Measurements from ENCODE around the gene ABCA2.

DNA sequence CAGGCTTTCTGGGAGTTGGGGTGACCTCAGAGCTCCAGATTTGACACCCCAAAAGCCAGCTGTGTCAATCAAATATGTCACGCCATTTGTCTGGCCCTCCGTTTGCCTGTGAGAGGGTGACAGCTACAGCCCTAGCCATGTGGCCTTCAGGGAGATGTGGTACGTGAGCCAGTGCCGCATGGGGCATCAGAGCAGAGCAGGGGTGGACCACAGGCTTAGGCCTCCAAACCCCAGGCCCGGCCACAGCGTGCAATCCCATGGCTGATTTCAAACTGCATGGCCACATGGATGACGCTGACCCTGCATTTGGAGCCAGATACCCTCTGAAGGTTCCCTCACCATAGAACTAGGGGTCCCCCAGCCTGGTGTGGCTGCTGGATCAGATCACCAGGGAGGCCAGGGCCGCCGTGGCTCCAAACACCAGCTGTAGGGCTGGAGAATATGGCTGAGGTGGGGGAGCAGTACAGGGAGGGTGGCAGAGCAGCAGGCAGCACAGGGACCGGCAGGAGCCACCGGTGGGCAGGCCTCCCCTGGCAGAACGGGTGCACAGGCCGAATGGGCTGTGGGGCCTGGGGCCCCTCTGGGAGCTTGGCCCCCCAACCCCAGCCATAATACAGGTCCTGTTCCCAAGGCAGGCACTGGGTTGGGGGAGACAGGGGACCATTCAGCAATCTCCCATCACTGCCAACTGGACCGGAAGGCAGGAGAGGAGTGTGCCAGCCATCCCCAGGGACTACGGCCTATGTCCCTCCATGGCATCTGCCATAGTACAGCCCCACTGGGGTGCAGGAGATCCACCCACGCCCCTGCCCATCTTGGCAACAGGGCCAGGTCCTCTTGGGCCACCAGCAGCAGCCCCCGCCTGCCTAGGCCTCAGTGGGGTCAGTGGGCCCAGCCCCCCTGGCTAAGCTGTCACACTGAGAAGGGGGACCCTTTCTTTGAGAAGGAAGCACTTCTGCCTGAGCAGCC lies 40.8 kb upstream of the ABCA2 start:
- no peak for TF ChIP-seq CTCF (IDR thresholded peaks at IDR 0.05)
- no peak for TF ChIP-seq ZNF281 (CRISPR knock-in tag; IDR thresholded peaks at IDR 0.05)
- TF ChIP-seq SP1 (CRISPR knock-in tag; conservative IDR thresholded peaks at IDR 0.05): no peak
- TF ChIP-seq, protein P1, sequence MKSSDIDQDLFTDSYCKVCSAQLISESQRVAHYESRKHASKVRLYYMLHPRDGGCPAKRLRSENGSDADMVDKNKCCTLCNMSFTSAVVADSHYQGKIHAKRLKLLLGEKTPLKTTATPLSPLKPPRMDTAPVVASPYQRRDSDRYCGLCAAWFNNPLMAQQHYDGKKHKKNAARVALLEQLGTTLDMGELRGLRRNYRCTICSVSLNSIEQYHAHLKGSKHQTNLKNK (CRISPR knock-in tag; IDR thresholded peaks at IDR 0.05): no peak
- TF ChIP-seq SMAD4 (CRISPR knock-in tag; IDR thresholded peaks at IDR 0.05): no peak
- no peak for TF ChIP-seq MXD4 (CRISPR knock-in tag; IDR thresholded peaks at IDR 0.05; ENCODE audit: borderline replicate concordance)
- TF ChIP-seq FOXP1 (CRISPR knock-in tag; IDR thresholded peaks at IDR 0.05; ENCODE audit: borderline replicate concordance): no peak
- no peak for TF ChIP-seq PREB (CRISPR knock-in tag; IDR thresholded peaks at IDR 0.05; ENCODE audit: borderline replicate concordance)
